GM10266 (cell line): ENCODE measurements around the gene SHISA6.

Experiments used
- DNase-seq: peaks from one replicate; pipeline ENCODE4 v3.0.0; 2012; ENCODE audit errors: extremely low spot score
- CTCF ChIP-seq: IDR thresholded peaks from 2 replicates; pipeline ENCODE4 v1.5.1; 2012; ENCODE audit warnings: mild to moderate bottlenecking, low read depth; ENCODE audit not compliant: control insufficient read depth, insufficient read depth; ENCODE audit errors: missing control alignments

SHISA6 gene

GRCh38 chr17:11221196-11221595 is 19.8 kb upstream of the SHISA6 start:
- no peak for TF ChIP-seq CTCF
- DNase-seq, result no peak

- TF ChIP-seq CTCF, result no peak
- no peak for DNase-seq
These were observed 19.3 kb upstream of the SHISA6 start for GRCh38 chr17:11221721-11222120.

- no peak for TF ChIP-seq CTCF
These were observed 2.3 kb upstream of the SHISA6 start for GRCh38 chr17:11238705-11239104.

GRCh38 chr17:11239379-11239970 is 1.5 kb upstream of the SHISA6 start:
- DNase-seq, result no peak
- no peak for TF ChIP-seq CTCF

More at GRCh38 chr17:11238705-11239104, 2.3 kb upstream of the SHISA6 start:
- no peak for DNase-seq

GRCh38 chr17:11240041-11240840 is 772 bp upstream of the SHISA6 start:
- no peak for DNase-seq
- no peak for TF ChIP-seq CTCF

- TF ChIP-seq CTCF, result no peak
- DNase-seq, result no peak
These were observed 706 bp downstream of the SHISA6 start for GRCh38 chr17:11241611-11242226.

- no peak for TF ChIP-seq CTCF
- no peak for DNase-seq
These were observed 1.4 kb downstream of the SHISA6 start for GRCh38 chr17:11242411-11242810.
